ENCODE results near the gene TMEM200A. TPM values are rescaled to one million over a fixed set of nuclear protein-coding genes. Genes with fewer than 3 reads are reported as not detected.

TMEM200A gene
- total RNA-seq, 1 experiment from 2014 or later, result not detected

GRCh38 chr6:130377371-130377770 lies 11.6 kb downstream of the TMEM200A start:
- DNase-seq (ENCODE audit: low spot score), result no peak

- DNase-seq (ENCODE audit: low spot score), result no peak
Measured at GRCh38 chr6:130377915-130378314, 12.1 kb downstream of the TMEM200A start.

- DNase-seq (ENCODE audit: low spot score), result no peak
Measured at GRCh38 chr6:130379223-130379622, 13.4 kb downstream of the TMEM200A start.

GRCh38 chr6:130381012-130381411 lies 15.2 kb downstream of the TMEM200A start:
- DNase-seq (ENCODE audit: low spot score), result no peak

- DNase-seq (ENCODE audit: low spot score), result no peak
Measured at GRCh38 chr6:130381459-130382380, 15.9 kb downstream of the TMEM200A start.

GRCh38 chr6:130382872-130383490 lies 17.2 kb downstream of the TMEM200A start:
- DNase-seq (ENCODE audit: low spot score), result no peak

- no peak for DNase-seq (ENCODE audit: low spot score)
Measured at GRCh38 chr6:130385064-130385695, 19.4 kb downstream of the TMEM200A start.

GRCh38 chr6:130389142-130389541 lies 23.3 kb downstream of the TMEM200A start:
- no peak for DNase-seq (ENCODE audit: low spot score)

GRCh38 chr6:130390890-130391289 lies 25.1 kb downstream of the TMEM200A start:
- DNase-seq (ENCODE audit: low spot score), result no peak

- no peak for DNase-seq (ENCODE audit: low spot score)
Measured at GRCh38 chr6:130393306-130393705, 27.5 kb downstream of the TMEM200A start.

- DNase-seq (ENCODE audit: low spot score), result no peak
Measured at GRCh38 chr6:130394246-130394645, 28.4 kb downstream of the TMEM200A start.

GRCh38 chr6:130395164-130395563 lies 29.3 kb downstream of the TMEM200A start:
- no peak for DNase-seq (ENCODE audit: low spot score)

GRCh38 chr6:130396722-130397121 lies 30.9 kb downstream of the TMEM200A start:
- DNase-seq (ENCODE audit: low spot score), result no peak

GRCh38 chr6:130405549-130405948 lies 39.7 kb downstream of the TMEM200A start:
- DNase-seq (ENCODE audit: low spot score), result no peak

GRCh38 chr6:130407032-130407431 lies 41.2 kb downstream of the TMEM200A start:
- no peak for DNase-seq (ENCODE audit: low spot score)

GRCh38 chr6:130409418-130410100 lies 43.7 kb downstream of the TMEM200A start:
- no peak for DNase-seq (ENCODE audit: low spot score)

- no peak for DNase-seq (ENCODE audit: low spot score)
Measured at GRCh38 chr6:130411481-130411880, 45.7 kb downstream of the TMEM200A start.

GRCh38 chr6:130412556-130413290 lies 46.9 kb downstream of the TMEM200A start:
- no peak for DNase-seq (ENCODE audit: low spot score)

GRCh38 chr6:130417951-130418350 lies 52.1 kb downstream of the TMEM200A start:
- DNase-seq (ENCODE audit: low spot score), result no peak

GRCh38 chr6:130420911-130421310 lies 55.1 kb downstream of the TMEM200A start:
- no peak for DNase-seq (ENCODE audit: low spot score)

GRCh38 chr6:130421585-130421984 lies 55.8 kb downstream of the TMEM200A start:
- no peak for DNase-seq (ENCODE audit: low spot score)

Measured in HT-29 (cell line).